Endothelial cell of umbilical vein (primary cell): ENCODE data around the gene FGF19.

Source experiments
- CTCF ChIP-seq, 2 donors: IDR thresholded peaks; 1 replicate in 1 of 2; 2 replicates in 1 of 2; pipeline ENCODE4 v1.5.1; 2011; ENCODE audit warnings: low read length in 2 of 2, mild to moderate bottlenecking in 2 of 2, moderate library complexity in 2 of 2, control low read depth in 1 of 2, inconsistent platforms in 1 of 2, low read depth in 1 of 2; ENCODE audit not compliant: insufficient read depth in 1 of 2; ENCODE audit errors: extremely low read depth in 1 of 2
- EZH2 ChIP-seq: IDR thresholded peaks from 2 replicates; pipeline ENCODE4 v1.6.1; 2012; ENCODE audit warnings: borderline replicate concordance, low read depth, mild to moderate bottlenecking, moderate library complexity, low read length, inconsistent platforms; ENCODE audit not compliant: severe bottlenecking
- FOS ChIP-seq: IDR thresholded peaks from 2 replicates; pipeline ENCODE4 v1.6.1; 2011; ENCODE audit warnings: mild to moderate bottlenecking, low read length, moderate library complexity, borderline replicate concordance; ENCODE audit not compliant: insufficient read depth
- GATA2 ChIP-seq: IDR thresholded peaks from 2 replicates; pipeline ENCODE4 v1.7.0; 2011; ENCODE audit warnings: low read depth, mild to moderate bottlenecking, moderate library complexity, mixed read lengths, low read length; ENCODE audit not compliant: insufficient read length, insufficient read depth
- JUN ChIP-seq: IDR thresholded peaks from 2 replicates; pipeline ENCODE4 v1.6.1; 2011; ENCODE audit warnings: borderline replicate concordance, low read depth; ENCODE audit not compliant: insufficient read length, insufficient read depth
- MAX ChIP-seq: IDR thresholded peaks from 2 replicates; pipeline ENCODE4 v1.6.1; 2011; ENCODE audit not compliant: insufficient read depth, insufficient read length
- MYC ChIP-seq: IDR thresholded peaks from one replicate; pipeline ENCODE4 v1.6.1; 2011; ENCODE audit warnings: mild to moderate bottlenecking, low read depth, low read length
- POLR2A ChIP-seq: IDR thresholded peaks from 2 replicates; pipeline ENCODE4 v1.6.1; 2012; ENCODE audit warnings: low read depth, mild to moderate bottlenecking, control low read depth, low read length
- POLR2AphosphoS5 ChIP-seq: IDR thresholded peaks from 2 replicates; pipeline ENCODE4 v1.6.1; 2012; ENCODE audit warnings: low read depth, mild to moderate bottlenecking, control low read depth, low read length, moderate library complexity; ENCODE audit not compliant: insufficient read depth

GRCh38 chr11:69734841-69735240 lies 31.0 kb upstream of the FGF19 start:
- TF ChIP-seq POLR2AphosphoS5 = no peak
- TF ChIP-seq CTCF (IDR thresholded peaks at IDR 0.05; ENCODE audit: extremely low read depth in 1 of 2, insufficient read depth in 1 of 2, low read depth in 1 of 2, low read length in 2 of 2) = no peak
- TF ChIP-seq EZH2 = no peak
- TF ChIP-seq GATA2 = no peak
- TF ChIP-seq POLR2A = no peak
- no peak for TF ChIP-seq MAX
- no peak for TF ChIP-seq MYC
- TF ChIP-seq JUN = no peak
- no peak for TF ChIP-seq FOS
